ENCODE data around the gene FHOD1. TPM values are rescaled to one million over a fixed set of nuclear protein-coding genes. Genes with fewer than 3 reads are reported as not detected.

Gene FHOD1
- polyA plus RNA-seq, 3 donors: 5.1 to 152 (median 5.5) TPM

- intact Hi-C loops (cut with micrococcal nuclease): no loop called here
- H3K9ac ChIP-seq (ENCODE audit: insufficient read depth, low read length, poor library complexity, severe bottlenecking): no peak overlapping the region
- H3K9me3 Mint-ChIP-seq: peaks cover 0 to 2% (median 0%) of the 10 kb centered on the region in 7 donors
- H3K27me3 Mint-ChIP-seq (ENCODE audit: low read depth in 3 of 3): peaks cover 5 to 16% (median 6%) of the 10 kb centered on the region in 3 donors
- no peak overlapping the region for H3K4me2 ChIP-seq (replicated peaks; ENCODE audit: extremely low read depth, low read length, poor library complexity, severe bottlenecking)
- H3K36me3 Mint-ChIP-seq: no peaks in the 10 kb centered on the region
- H3K4me1 Mint-ChIP-seq: peaks cover 5% of the 10 kb centered on the region
- H3K27ac Mint-ChIP-seq: no peak overlapping the region
- no peak overlapping the region for H3K27ac ChIP-seq (ENCODE audit: low read depth in 1 of 2, low read length in 2 of 2)
- no peaks in the 10 kb centered on the region for H4K20me1 ChIP-seq (ENCODE audit: insufficient read depth, low read length)
- no peaks in the 10 kb centered on the region for H3K9me3 ChIP-seq (replicated peaks in 1 of 2; ENCODE audit: control insufficient read depth in 1 of 2, insufficient read depth in 1 of 2, low read length in 2 of 2)
- no peaks in the 10 kb centered on the region for H3K27me3 ChIP-seq (ENCODE audit: control insufficient read depth in 2 of 2, insufficient read depth in 2 of 2, low read length in 2 of 2)
- no peak overlapping the region for H3K4me3 ChIP-seq (replicated peaks in 1 of 3; ENCODE audit: low read depth in 2 of 3, low read length in 3 of 3)
- no peak for TF ChIP-seq CTCF (IDR thresholded peaks at IDR 0.05)
- DNase-seq: no peak
- no peaks in the 10 kb centered on the region for H3K36me3 ChIP-seq (replicated peaks in 1 of 2; ENCODE audit: control insufficient read depth in 1 of 2, insufficient read depth in 2 of 2, low read length in 2 of 2)
- H3K4me3 Mint-ChIP-seq: no peak overlapping the region
- no peaks in the 10 kb centered on the region for H3K4me1 ChIP-seq (ENCODE audit: control insufficient read depth in 1 of 2, insufficient read depth in 2 of 2, low read length in 2 of 2)
- 86% methylated on average over 7 of the region's 9 CpGs for WGBS (ENCODE audit: insufficient coverage)
- H3K79me2 ChIP-seq (ENCODE audit: insufficient read depth, low read length): no peaks in the 10 kb centered on the region
- H2AFZ ChIP-seq (ENCODE audit: insufficient read depth, low read depth, low read length, poor library complexity, severe bottlenecking): no peak overlapping the region
Observed at GRCh38 chr16:67264277-67264676, 17.0 kb upstream of the FHOD1 start.

GRCh38 chr16:67263201-67263600, 15.9 kb upstream of the FHOD1 start:
- no peaks in the 10 kb centered on the region for H3K36me3 ChIP-seq (replicated peaks in 1 of 2; ENCODE audit: control insufficient read depth in 1 of 2, insufficient read depth in 2 of 2, low read length in 2 of 2)
- intact Hi-C loops (cut with micrococcal nuclease): no loop called here
- no peak overlapping the region for H2AFZ ChIP-seq (ENCODE audit: insufficient read depth, low read depth, low read length, poor library complexity, severe bottlenecking)
- 93% methylated on average over 3 of the region's 3 CpGs for WGBS (ENCODE audit: insufficient coverage)
- no peak overlapping the region for H3K4me2 ChIP-seq (replicated peaks; ENCODE audit: extremely low read depth, low read length, poor library complexity, severe bottlenecking)
- H3K4me3 Mint-ChIP-seq: no peak overlapping the region
- H3K36me3 Mint-ChIP-seq: no peaks in the 10 kb centered on the region
- no peaks in the 10 kb centered on the region for H4K20me1 ChIP-seq (ENCODE audit: insufficient read depth, low read length)
- H3K27me3 Mint-ChIP-seq (ENCODE audit: low read depth in 3 of 3): peaks cover 2 to 17% (median 7%) of the 10 kb centered on the region in 3 donors
- H3K4me1 ChIP-seq (ENCODE audit: control insufficient read depth in 1 of 2, insufficient read depth in 2 of 2, low read length in 2 of 2): no peaks in the 10 kb centered on the region
- peaks cover 0 to 2% (median 0%) of the 10 kb centered on the region in 7 donors for H3K9me3 Mint-ChIP-seq
- H3K27ac Mint-ChIP-seq: no peak overlapping the region
- no peak for DNase-seq
- TF ChIP-seq CTCF (IDR thresholded peaks at IDR 0.05): no peak
- no peak overlapping the region for H3K4me3 ChIP-seq (replicated peaks in 1 of 3; ENCODE audit: low read depth in 2 of 3, low read length in 3 of 3)
- H3K79me2 ChIP-seq (ENCODE audit: insufficient read depth, low read length): no peaks in the 10 kb centered on the region
- no peak overlapping the region for H3K9ac ChIP-seq (ENCODE audit: insufficient read depth, low read length, poor library complexity, severe bottlenecking)
- H3K9me3 ChIP-seq (replicated peaks in 1 of 2; ENCODE audit: control insufficient read depth in 1 of 2, insufficient read depth in 1 of 2, low read length in 2 of 2): no peaks in the 10 kb centered on the region
- H3K4me1 Mint-ChIP-seq: peaks cover 5% of the 10 kb centered on the region
- H3K27ac ChIP-seq (ENCODE audit: low read depth in 1 of 2, low read length in 2 of 2): no peak overlapping the region
- H3K27me3 ChIP-seq (ENCODE audit: control insufficient read depth in 2 of 2, insufficient read depth in 2 of 2, low read length in 2 of 2): no peaks in the 10 kb centered on the region

Data from CD14-positive monocyte (primary cell).